ENCODE measurements around the gene CPSF3. TPM values are rescaled to one million over a fixed set of nuclear protein-coding genes. Genes with fewer than 3 reads are reported as not detected.
"Not testable (repeated sequence)": the region's sequence is repeated elsewhere in the genome, so short reads cannot be mapped to it uniquely, and the experiment has no call there.

CPSF3 gene
- total RNA-seq, 1 donor from 2014 or later = 19.4 TPM

- H3K36me3 ChIP-seq = no peaks in the 10 kb centered on the region
These were observed 26.3 kb upstream of the CPSF3 start for GRCh38 chr2:9397201-9397600.

GRCh38 chr2:9398251-9398650, 25.2 kb upstream of the CPSF3 start:
- H3K4me1 ChIP-seq = peaks cover 34% of the 10 kb centered on the region
- H3K36me3 ChIP-seq; H3K4me3 ChIP-seq; DNase-seq (ENCODE audit: extremely low spot score in 2 of 2); H3K27me3 ChIP-seq; H3K9me3 ChIP-seq; intact Hi-C loops (cut with DNase I): not testable (repeated sequence)
- H3K27ac ChIP-seq = peak overlapping the region; percentile 88

More at GRCh38 chr2:9397201-9397600, 26.3 kb upstream of the CPSF3 start:
- intact Hi-C loops (cut with DNase I) = no loop called here
- no peak for DNase-seq (ENCODE audit: extremely low spot score in 2 of 2)
- H3K4me3 ChIP-seq = no peak overlapping the region
- peak overlapping the region; percentile 88 for H3K27ac ChIP-seq
- no peaks in the 10 kb centered on the region for H3K27me3 ChIP-seq
- no peak for TF ChIP-seq POLR2AphosphoS5 (IDR thresholded peaks at IDR 0.05; ENCODE audit: insufficient read depth in 1 of 2, low read depth in 1 of 2)
- no peak for TF ChIP-seq POLR2A (IDR thresholded peaks at IDR 0.05)
- TF ChIP-seq CTCF (IDR thresholded peaks at IDR 0.05) = no peak
- H3K4me1 ChIP-seq = peaks cover 45% of the 10 kb centered on the region
- H3K9me3 ChIP-seq = no peaks in the 10 kb centered on the region

- Histone ChIP-seq H3K4me3 (no peak overlapping the region), H3K27me3 (no peaks in the 10 kb centered on the region), H3K4me1 (peaks cover 26% of the 10 kb centered on the region), H3K9me3 (no peaks in the 10 kb centered on the region), H3K27ac (peak overlapping the region; percentile 88), H3K36me3 (no peaks in the 10 kb centered on the region)
- intact Hi-C loops (cut with DNase I) = no loop called here
- TF ChIP-seq POLR2A (IDR thresholded peaks at IDR 0.05) (peak in 1 of 2 donors; percentile 40), POLR2AphosphoS5 (IDR thresholded peaks at IDR 0.05; ENCODE audit: insufficient read depth in 1 of 2, low read depth in 1 of 2) (peak; percentile 50 to 72), CTCF (IDR thresholded peaks at IDR 0.05) (no peak)
- no peak for DNase-seq (ENCODE audit: extremely low spot score in 2 of 2)
These were observed 24.3 kb upstream of the CPSF3 start for GRCh38 chr2:9398881-9399780.

GRCh38 chr2:9400268-9401058, 23.0 kb upstream of the CPSF3 start:
- intact Hi-C loops (cut with DNase I) = loop anchor here (10.0 kb wide), 1 partner anchor 56 kb away; no protein-coding TSS in a partner anchor
- Histone ChIP-seq H3K4me1 (peaks cover 26% of the 10 kb centered on the region), H3K9me3 (no peaks in the 10 kb centered on the region), H3K27me3 (no peaks in the 10 kb centered on the region), H3K36me3 (no peaks in the 10 kb centered on the region), H3K27ac (peak overlapping the region; percentile 88), H3K4me3 (no peak overlapping the region)
- TF ChIP-seq POLR2A (IDR thresholded peaks at IDR 0.05) = no peak
- TF ChIP-seq CTCF (IDR thresholded peaks at IDR 0.05) = no peak
- TF ChIP-seq POLR2AphosphoS5 (IDR thresholded peaks at IDR 0.05; ENCODE audit: insufficient read depth in 1 of 2, low read depth in 1 of 2) = no peak
- no peak for DNase-seq (ENCODE audit: extremely low spot score in 2 of 2)

- peak overlapping the region; percentile 88 for H3K27ac ChIP-seq
- no peaks in the 10 kb centered on the region for H3K36me3 ChIP-seq
These were observed 22.4 kb upstream of the CPSF3 start for GRCh38 chr2:9401059-9401547.

More at GRCh38 chr2:9401059-9401547, 22.4 kb upstream of the CPSF3 start:
- peaks cover 26% of the 10 kb centered on the region for H3K4me1 ChIP-seq
- intact Hi-C loops (cut with DNase I) = loop anchor here (10.0 kb wide), 1 partner anchor 56 kb away; no protein-coding TSS in a partner anchor
- TF ChIP-seq POLR2AphosphoS5 (IDR thresholded peaks at IDR 0.05; ENCODE audit: insufficient read depth in 1 of 2, low read depth in 1 of 2) (no peak), POLR2A (IDR thresholded peaks at IDR 0.05) (no peak), CTCF (IDR thresholded peaks at IDR 0.05) (no peak)
- H3K9me3 ChIP-seq = no peaks in the 10 kb centered on the region
- no peak overlapping the region for H3K4me3 ChIP-seq
- no peaks in the 10 kb centered on the region for H3K27me3 ChIP-seq
- no peak for DNase-seq (ENCODE audit: extremely low spot score in 2 of 2)

All from vagina (tissue), 2 donors.